Right atrium auricular region (tissue), 2 donors: ENCODE measurements around the gene KLHDC4. TPM values are rescaled to one million over a fixed set of nuclear protein-coding genes. Genes with fewer than 3 reads are reported as not detected.
"Not testable (repeated sequence)": the region's sequence is repeated elsewhere in the genome, so short reads cannot be mapped to it uniquely, and the experiment has no call there.

Experiments
- DNase-seq: peaks from one replicate; pipeline ENCODE4 v3.0.0-alpha.2; 2019; ENCODE audit warnings: low spot score
- H3K27ac ChIP-seq, 2 donors: fragments of 200-600 bp; sonication (generic); 1 replicate in 1 of 2; 2 replicates in 1 of 2; pipeline ENCODE4 v1.5.1; 2016 to 2019
- H3K27me3 ChIP-seq, 2 donors: fragments of 200-600 bp; sonication (generic); one replicate each; pipeline versions ENCODE4 v1.5.1 to v1.6.0; 2017 to 2019
- H3K36me3 ChIP-seq: fragments of 200-600 bp; sonication (generic); one replicate; pipeline ENCODE4 v1.5.1; 2016
- H3K4me1 ChIP-seq, 2 donors: fragments of 200-600 bp; sonication (generic); one replicate each; pipeline versions ENCODE4 v1.5.1 to v1.6.0; 2017 to 2019
- H3K4me3 ChIP-seq, 2 donors: fragments of 200-600 bp; sonication (generic); 1 replicate in 1 of 2; 2 replicates in 1 of 2; pipeline ENCODE4 v1.5.1; 2017 to 2019; ENCODE audit warnings: mild to moderate bottlenecking in 1 of 2, moderate library complexity in 1 of 2
- H3K9me3 ChIP-seq, 2 donors: fragments of 200-600 bp; sonication (generic); one replicate each; pipeline ENCODE4 v1.5.1; 2019
- CTCF ChIP-seq, 2 donors: fragments of 200-600 bp; sonication (generic); IDR thresholded peaks; one replicate each; pipeline ENCODE4 v1.5.1; 2019; ENCODE audit warnings: antibody characterized with exemption in 2 of 2
- total RNA-seq, 2 donors: library from RNA; depleted of rRNA; stranded (reverse); fragments of >200 nt; gene quantifications; one replicate each; pipeline ENCODE4 v1.1.0, GENCODE V29; 2016

KLHDC4 gene
- total RNA-seq, 2 donors from 2014 or later = 11.8 to 12.6 TPM

GRCh38 chr16:87682852-87683399, 82.9 kb downstream of the KLHDC4 start:
- H3K27me3 ChIP-seq = no peaks in the 10 kb centered on the region
- H3K4me1 ChIP-seq = no peaks in the 10 kb centered on the region
- H3K4me3 ChIP-seq = no peak overlapping the region
- H3K9me3 ChIP-seq = no peaks in the 10 kb centered on the region
- no peaks in the 10 kb centered on the region for H3K36me3 ChIP-seq
- H3K27ac ChIP-seq = no peak overlapping the region
- DNase-seq = no peak
- no peak for TF ChIP-seq CTCF (IDR thresholded peaks at IDR 0.05)

GRCh38 chr16:87681981-87682570, 83.7 kb downstream of the KLHDC4 start:
- no peak overlapping the region for H3K4me3 ChIP-seq
- no peak for DNase-seq
- H3K27me3 ChIP-seq = no peaks in the 10 kb centered on the region
- H3K4me1 ChIP-seq = no peaks in the 10 kb centered on the region
- no peak overlapping the region for H3K27ac ChIP-seq
- H3K36me3 ChIP-seq = no peaks in the 10 kb centered on the region
- H3K9me3 ChIP-seq = no peaks in the 10 kb centered on the region
- TF ChIP-seq CTCF (IDR thresholded peaks at IDR 0.05) = no peak

- not testable (repeated sequence) for H3K9me3 ChIP-seq, DNase-seq, H3K27me3 ChIP-seq, H3K27ac ChIP-seq, H3K36me3 ChIP-seq, H3K4me3 ChIP-seq, H3K4me1 ChIP-seq
These were observed 84.7 kb downstream of the KLHDC4 start for GRCh38 chr16:87681051-87681602.

GRCh38 chr16:87680272-87680644, 85.5 kb downstream of the KLHDC4 start:
- Histone ChIP-seq H3K36me3 (no peaks in the 10 kb centered on the region), H3K9me3 (no peaks in the 10 kb centered on the region), H3K4me1 (no peaks in the 10 kb centered on the region), H3K27ac (no peak overlapping the region), H3K4me3 (no peak overlapping the region), H3K27me3 (no peaks in the 10 kb centered on the region)
- TF ChIP-seq CTCF (IDR thresholded peaks at IDR 0.05) = no peak
- no peak for DNase-seq

- Histone ChIP-seq H3K27me3 (no peaks in the 10 kb centered on the region), H3K9me3 (no peaks in the 10 kb centered on the region), H3K4me1 (no peaks in the 10 kb centered on the region), H3K27ac (no peak overlapping the region), H3K36me3 (no peaks in the 10 kb centered on the region), H3K4me3 (no peak overlapping the region)
- no peak for TF ChIP-seq CTCF (IDR thresholded peaks at IDR 0.05)
- no peak for DNase-seq
These were observed 86.1 kb downstream of the KLHDC4 start for GRCh38 chr16:87679593-87680271.

- no peaks in the 10 kb centered on the region for H3K4me1 ChIP-seq
- DNase-seq = no peak
- no peaks in the 10 kb centered on the region for H3K36me3 ChIP-seq
- no peak overlapping the region for H3K4me3 ChIP-seq
- no peak overlapping the region for H3K27ac ChIP-seq
- no peaks in the 10 kb centered on the region for H3K9me3 ChIP-seq
- TF ChIP-seq CTCF (IDR thresholded peaks at IDR 0.05) = no peak
- no peaks in the 10 kb centered on the region for H3K27me3 ChIP-seq
These were observed 87.2 kb downstream of the KLHDC4 start for GRCh38 chr16:87678618-87679017.
